H7 (cell line): ENCODE results near the gene CMSS1. TPM values are rescaled to one million over a fixed set of nuclear protein-coding genes. Genes with fewer than 3 reads are reported as not detected.

ENCODE experiments used
- DNase-seq: peaks from one replicate; pipeline ENCODE4 v3.0.0; 2012
- H3K27me3 ChIP-seq: 2 replicates; pipeline ENCODE4 v1.6.0; 2011; ENCODE audit warnings: mild to moderate bottlenecking, low read length; ENCODE audit not compliant: control insufficient read depth, insufficient read depth
- H3K36me3 ChIP-seq: replicated peaks from 2 replicates; pipeline ENCODE4 v1.5.1; 2011; ENCODE audit warnings: low read length; ENCODE audit not compliant: control insufficient read depth, insufficient read depth
- H3K4me3 ChIP-seq: 2 replicates; pipeline ENCODE4 v1.5.1; 2011; ENCODE audit warnings: low read depth, mild to moderate bottlenecking, control low read depth, low read length, moderate library complexity; ENCODE audit not compliant: insufficient read depth
- total RNA-seq: library from RNA; depleted of rRNA; stranded (reverse); fragments of >200 nt; shearing (Covaris generic); gene quantifications from 2 replicates; pipeline ENCODE4 v1.2.3, GENCODE V29; 2014

The CMSS1 gene
- total RNA-seq, 1 experiment from 2014 or later = 44.6 TPM

DNA sequence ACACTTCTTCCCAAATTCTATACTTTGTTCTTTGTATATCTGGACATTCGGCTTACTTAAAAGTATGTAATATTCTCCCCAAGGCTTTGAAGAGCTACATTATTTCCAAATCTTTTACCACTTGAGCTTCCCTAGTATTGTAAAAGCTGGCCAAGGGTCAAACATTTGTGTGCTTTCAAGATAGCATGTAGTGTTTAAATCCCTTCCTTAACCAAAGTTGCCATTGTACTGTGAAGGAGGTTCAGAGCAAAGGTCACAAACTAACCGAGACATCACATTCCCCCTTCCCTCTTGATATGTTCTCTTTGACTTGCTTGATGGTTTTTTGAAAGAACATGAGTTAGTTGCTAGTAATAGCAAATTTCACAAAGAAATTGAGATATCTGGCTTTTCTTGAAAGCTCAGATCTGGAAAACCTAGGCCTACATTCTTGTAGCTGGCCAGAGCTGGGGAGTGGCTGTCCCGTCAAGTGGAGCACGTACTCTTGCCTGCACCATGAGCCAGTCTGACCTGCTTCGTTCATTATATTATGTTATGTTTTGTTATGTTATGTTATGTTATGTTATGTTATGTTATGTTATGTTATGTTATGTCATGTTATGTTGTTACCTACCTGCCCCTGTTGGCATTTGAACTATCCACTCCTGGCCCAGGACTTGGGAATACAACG, 236.4 kb downstream of the CMSS1 start:
- H3K36me3 ChIP-seq = no peaks in the 10 kb centered on the region
- H3K27me3 ChIP-seq = no peaks in the 10 kb centered on the region
- no peak for DNase-seq
- no peak overlapping the region for H3K4me3 ChIP-seq

DNA sequence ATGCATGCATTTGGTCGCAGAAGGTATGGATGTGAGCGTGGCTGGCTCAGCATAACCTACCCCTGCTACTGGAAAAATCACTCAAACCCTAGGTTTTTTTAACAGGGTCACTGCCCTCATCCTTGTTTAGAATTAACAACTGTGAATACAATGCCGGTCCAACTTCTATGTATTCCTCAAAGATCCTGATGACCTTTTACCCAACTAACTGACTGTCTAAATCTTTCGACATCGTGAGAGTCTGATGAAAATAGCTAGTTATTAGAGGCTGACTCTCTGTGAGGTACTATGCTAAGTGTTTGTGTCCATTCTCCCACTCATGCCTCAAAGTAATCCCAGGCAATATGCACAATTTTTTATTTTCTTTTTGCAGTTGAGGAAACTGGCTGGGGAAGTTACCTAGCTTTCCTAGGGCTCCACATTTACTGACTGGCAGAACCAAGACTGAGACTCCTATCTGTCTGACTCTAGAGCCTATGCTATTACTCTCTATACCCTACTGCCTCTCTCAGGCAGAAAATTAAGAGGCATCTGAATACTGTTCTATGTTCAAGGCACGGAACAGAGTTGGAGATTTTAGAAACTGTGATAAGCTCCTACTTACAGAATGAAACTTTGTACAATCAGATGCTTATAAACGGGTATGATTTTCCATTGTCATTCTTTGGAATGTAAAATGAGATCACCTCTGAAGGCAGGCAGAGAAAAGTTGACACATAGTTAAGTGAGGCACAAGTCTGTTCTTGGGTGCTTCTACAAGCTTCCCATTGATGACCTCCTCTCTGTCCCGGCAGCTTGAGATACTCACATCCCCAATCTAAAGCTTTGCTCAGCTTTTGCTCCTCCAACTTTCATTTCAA, 240.3 kb downstream of the CMSS1 start:
- no peak for DNase-seq
- Histone ChIP-seq H3K36me3 (no peaks in the 10 kb centered on the region), H3K4me3 (no peak overlapping the region), H3K27me3 (no peaks in the 10 kb centered on the region)

DNA sequence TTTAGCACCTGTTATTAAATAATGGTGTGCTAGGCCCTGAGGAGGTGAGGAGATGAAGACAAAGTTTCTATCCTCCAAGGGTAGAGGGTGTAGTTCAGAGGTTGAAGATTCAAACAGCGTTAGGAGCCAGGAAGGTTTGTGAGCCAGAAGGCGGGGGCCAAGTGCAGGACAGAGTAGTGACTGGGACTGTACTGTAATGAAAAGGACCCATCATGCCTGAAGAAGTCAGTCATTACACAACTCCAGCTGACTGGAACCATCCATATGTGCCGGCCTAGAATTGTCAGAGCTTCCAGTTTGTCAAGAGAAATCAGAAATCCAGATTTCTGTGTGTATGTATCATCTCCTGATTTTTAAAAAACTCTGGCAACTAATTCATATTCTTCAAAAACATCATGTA, 241.8 kb downstream of the CMSS1 start:
- DNase-seq = no peak
- no peak overlapping the region for H3K4me3 ChIP-seq
- H3K36me3 ChIP-seq = no peaks in the 10 kb centered on the region
- H3K27me3 ChIP-seq = no peaks in the 10 kb centered on the region

DNA sequence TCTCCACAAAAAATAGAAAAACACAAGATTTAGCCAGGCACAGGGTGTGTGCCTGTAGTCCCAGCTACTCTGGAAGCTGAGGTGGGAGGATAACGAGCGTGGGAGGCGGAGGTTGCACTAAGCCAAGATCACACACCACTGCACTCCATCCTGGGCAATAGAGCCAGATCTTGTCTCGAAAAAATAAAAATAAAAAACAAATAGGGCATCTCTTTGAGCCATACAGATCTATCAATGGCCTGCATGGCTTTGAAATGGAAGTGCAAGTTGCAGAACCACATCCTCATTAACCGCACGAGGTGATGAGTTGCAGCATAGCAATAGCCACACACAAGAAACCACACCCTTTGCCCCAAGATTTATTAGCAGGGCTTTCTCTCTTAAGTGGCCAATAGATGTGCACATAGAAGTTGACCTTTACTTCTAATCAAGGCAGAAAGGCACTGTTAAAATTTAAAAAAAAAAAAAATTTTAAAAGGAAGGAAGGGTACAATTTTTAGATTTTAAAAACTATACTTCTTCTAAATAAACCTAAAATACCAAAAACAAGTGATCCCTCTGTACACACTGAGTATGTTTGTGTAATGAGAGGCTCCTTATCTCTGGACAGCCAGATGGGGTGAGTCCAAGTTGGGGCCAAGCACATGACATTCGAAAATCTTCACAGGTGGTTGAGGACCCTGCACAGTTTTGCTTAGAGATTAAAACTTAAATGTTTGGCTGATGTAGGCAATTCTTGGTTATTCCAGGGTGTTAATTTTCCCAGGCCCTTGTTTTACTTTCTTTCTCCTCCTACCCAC, 243.2 kb downstream of the CMSS1 start:
- Histone ChIP-seq H3K27me3 (no peaks in the 10 kb centered on the region), H3K4me3 (no peak overlapping the region), H3K36me3 (no peaks in the 10 kb centered on the region)
- DNase-seq = no peak

DNA sequence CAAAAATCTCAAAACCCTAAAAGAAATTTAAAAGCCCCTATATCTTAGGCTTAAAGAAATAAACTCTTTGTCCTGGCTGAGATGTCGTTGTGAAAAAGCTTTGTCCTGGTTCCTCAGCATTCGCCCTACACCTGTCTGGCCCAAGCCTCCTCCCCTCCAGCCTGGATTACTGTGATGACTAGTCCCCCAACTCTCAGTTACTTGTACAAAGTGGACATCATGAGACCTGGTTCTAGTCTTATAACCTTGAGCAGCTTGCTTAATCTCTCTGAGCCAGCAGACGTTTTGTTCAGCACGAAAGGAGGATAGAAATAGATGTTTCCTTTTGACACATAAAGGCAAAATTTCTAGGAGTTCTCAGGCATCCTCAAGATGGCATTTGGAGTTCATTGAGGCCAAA, 245.0 kb downstream of the CMSS1 start:
- DNase-seq = no peak
- no peak overlapping the region for H3K4me3 ChIP-seq
- no peaks in the 10 kb centered on the region for H3K27me3 ChIP-seq

DNA sequence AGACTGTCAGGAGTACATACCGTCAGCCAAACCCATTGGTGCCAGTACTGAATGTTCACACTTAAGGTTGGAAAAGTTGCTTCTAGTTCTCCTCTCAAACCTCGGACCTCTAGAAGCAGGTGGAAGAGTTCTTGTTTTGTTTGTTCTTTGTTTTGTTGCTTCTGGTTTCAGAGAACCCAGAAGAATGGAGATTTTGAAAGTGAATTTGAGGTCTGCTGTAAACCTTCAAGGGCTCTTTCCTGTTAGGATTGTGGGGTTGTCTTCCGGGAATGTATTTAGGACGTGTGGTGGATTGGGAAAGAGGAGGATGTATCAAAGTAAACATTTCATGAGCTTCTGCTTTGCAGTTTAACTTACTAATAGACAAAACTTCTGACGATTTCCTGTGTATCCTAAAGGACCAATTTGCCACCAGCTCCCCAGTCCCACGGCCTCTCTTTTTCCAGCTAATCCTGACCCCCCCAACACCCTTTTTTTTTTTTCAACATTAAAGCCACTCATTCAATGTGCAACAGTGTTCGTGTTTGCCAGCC, 246.3 kb downstream of the CMSS1 start:
- no peak overlapping the region for H3K4me3 ChIP-seq
- no peak for DNase-seq

More for the DNA sequence above, 245.0 kb downstream of the CMSS1 start:
- H3K36me3 ChIP-seq = no peaks in the 10 kb centered on the region

DNA sequence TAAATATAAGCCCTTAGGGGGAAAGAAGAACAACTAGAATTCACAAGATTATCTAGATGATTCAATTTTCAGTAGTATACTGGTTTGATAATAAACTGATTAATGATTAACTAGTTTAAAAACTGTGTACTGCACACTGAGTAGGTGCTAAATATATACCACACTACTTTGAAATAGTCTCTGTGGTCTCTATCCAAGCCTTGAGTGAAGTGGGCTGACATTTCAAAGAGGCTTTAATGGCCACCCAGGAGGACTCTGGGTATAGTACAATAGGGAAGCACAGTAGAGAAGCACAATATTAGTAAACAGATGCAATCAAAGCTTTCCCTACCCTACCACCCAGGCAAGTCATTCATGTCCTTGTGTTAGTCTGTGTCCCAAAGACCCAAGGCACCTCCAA, 249.9 kb downstream of the CMSS1 start:
- no peaks in the 10 kb centered on the region for H3K27me3 ChIP-seq
- no peak for DNase-seq
- no peak overlapping the region for H3K4me3 ChIP-seq
- no peaks in the 10 kb centered on the region for H3K36me3 ChIP-seq

More for the DNA sequence above, 246.3 kb downstream of the CMSS1 start:
- Histone ChIP-seq H3K36me3 (no peaks in the 10 kb centered on the region), H3K27me3 (no peaks in the 10 kb centered on the region)

DNA sequence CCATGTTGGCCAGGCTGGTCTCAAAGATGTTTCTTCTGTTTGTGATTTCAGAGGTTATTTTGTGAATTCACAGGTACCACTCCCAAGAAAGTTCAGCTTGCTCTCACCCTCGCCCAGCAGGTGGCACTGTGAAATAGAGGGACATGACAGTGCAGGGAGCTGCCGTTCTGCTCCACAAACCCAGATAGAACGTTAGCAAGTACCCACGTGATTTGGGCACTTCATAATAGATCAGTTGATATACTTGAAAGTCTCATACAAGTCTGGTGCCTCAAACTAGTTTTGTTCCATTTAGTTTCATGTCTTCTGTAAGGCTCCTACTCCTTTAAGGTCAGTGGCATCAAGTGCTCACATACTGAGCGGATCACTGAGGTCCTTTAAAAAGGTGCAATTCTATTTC, 251.2 kb downstream of the CMSS1 start:
- no peak overlapping the region for H3K4me3 ChIP-seq
- peak; percentile 62 for DNase-seq
- no peaks in the 10 kb centered on the region for H3K27me3 ChIP-seq
- no peaks in the 10 kb centered on the region for H3K36me3 ChIP-seq

DNA sequence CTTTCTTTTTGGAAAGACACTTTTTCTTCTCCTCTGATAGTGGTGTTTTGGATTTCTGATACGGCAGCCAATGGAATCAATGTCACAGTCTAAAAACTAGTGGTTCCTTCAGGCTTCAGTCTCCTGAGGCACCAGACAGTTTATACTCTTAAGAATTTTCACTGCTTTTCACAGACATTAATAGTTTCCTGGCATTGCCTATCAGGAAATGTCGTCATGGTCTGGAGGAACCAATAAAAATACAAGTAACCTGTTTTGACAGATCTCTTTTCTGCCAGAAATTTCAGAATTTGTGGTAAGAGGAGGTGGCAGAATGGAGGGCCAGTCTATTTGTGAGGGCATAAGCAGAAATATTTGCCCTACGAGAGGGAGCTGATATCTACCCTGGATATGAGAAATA, 251.8 kb downstream of the CMSS1 start:
- DNase-seq = no peak
- H3K27me3 ChIP-seq = no peaks in the 10 kb centered on the region

DNA sequence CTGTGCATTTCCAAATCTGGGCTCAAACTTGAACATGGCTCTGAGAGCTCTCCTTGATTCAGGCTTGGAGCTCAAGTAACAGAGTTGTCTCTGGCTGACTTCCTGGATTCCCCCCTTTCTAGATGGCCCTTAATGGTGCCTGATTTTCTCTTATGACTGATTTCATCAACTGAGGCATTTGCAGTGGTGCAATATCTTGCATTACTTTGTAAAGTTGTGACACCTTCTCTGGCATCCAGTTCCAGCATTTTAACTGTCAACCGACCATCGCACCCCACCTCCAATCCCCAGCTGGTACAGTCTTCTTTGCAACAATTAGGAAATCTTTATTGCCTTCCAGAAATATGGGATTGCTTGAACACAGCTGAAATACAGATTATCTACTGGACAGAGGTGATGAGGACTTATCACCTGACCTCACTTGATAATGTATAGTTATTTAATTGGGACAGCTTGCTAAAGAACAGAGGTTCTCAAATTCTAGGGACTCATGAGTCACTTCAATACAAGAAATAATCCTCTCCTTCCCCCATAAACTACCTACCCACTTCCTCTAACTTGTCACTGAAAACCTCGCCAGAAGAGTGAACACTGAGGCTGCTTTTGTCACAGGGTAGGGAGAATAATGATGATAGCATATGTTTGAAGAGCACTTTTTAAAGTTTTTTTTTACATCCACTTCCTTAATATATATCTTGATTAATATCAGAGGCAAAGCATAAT, 254.8 kb downstream of the CMSS1 start:
- H3K36me3 ChIP-seq = no peaks in the 10 kb centered on the region
- no peak for DNase-seq
- H3K4me3 ChIP-seq = no peak overlapping the region
- H3K27me3 ChIP-seq = no peaks in the 10 kb centered on the region

More for the DNA sequence above, 251.8 kb downstream of the CMSS1 start:
- no peaks in the 10 kb centered on the region for H3K36me3 ChIP-seq
- H3K4me3 ChIP-seq = no peak overlapping the region

DNA sequence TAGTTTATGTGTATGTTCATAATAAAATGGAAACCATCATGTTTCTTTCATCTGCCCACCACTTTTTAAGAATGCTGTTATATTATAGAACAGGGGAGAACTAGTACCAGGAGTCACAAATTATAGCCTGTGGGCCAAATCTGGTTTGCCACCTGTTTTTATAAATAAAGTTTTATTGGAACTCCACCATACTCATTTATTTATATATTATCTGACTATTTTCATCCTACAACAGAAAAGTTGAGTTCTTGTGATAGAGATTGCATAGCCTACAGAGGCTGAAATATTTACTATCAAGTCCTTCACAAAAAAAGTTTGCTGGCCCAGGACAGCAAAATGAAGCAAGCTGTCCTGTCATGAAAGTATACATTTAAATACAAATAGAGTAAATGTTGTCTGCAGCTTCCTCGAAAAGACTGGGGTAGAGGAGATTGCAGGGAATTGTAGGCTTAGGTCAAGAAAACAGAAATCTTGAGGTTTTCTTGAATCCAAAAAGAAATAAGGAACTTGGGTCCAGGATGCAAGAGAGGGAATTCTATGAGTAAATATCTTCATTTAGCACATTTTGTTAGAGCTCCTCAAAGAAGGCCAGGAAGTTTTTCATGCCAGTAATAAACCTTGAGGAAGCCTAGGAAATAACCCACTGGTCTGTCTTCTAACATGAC, 255.5 kb downstream of the CMSS1 start:
- H3K27me3 ChIP-seq = no peaks in the 10 kb centered on the region
- no peaks in the 10 kb centered on the region for H3K36me3 ChIP-seq
- H3K4me3 ChIP-seq = no peak overlapping the region
- DNase-seq = no peak

DNA sequence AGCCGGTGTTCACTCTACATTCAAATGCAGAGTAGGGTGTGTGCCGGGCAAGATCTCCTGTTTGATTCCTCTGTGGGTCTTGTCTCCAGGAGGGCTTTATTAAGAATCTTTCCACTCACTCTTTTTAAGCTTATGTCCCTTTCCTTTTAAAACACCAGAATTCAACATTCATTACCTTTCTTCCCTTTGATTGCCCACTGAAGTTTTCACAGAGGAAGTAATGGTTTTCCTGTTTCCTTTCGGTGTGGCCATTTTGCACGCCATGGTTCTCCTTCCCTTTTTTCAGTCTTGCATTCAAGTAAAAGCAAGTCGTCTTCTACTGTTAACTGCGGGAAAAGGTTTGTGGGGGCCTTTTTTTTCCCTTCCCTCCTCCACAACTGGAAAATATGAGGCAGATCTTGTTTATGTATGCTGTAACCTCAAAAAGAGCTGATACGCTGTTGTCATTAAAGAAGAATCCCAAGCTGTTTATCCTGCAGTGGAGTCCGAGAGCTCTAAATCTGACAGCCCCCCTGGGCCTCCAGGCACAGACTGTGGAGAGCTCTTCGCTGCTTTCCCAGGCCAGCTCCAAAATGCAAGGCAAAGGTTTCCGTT, 256.1 kb downstream of the CMSS1 start:
- DNase-seq = no peak
- Histone ChIP-seq H3K27me3 (no peaks in the 10 kb centered on the region), H3K4me3 (no peak overlapping the region), H3K36me3 (no peaks in the 10 kb centered on the region)

DNA sequence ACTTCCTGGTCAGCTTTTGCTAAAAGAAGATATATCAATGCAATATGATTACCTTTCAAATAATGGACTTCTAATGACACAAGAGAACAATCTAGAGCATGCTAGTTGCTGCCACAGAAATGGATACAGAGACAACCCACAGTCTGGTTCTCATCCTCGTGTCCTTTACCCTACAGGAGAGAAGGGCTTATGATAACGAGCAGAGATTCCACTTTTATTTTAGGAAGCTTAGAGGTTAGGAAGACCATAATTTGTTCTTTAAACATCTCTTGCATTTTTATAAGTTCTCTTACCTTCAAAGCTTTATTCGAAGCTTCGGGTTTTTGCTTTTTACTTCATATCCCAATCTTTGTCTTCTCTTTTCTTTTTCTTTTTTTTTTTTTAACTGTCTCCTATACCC, 257.5 kb downstream of the CMSS1 start:
- H3K36me3 ChIP-seq = no peaks in the 10 kb centered on the region
- no peak for DNase-seq
- H3K4me3 ChIP-seq = no peak overlapping the region
- H3K27me3 ChIP-seq = no peaks in the 10 kb centered on the region
